Smooth muscle cell (in vitro differentiated cells): ENCODE data around the gene CEACAM18. TPM values are rescaled to one million over a fixed set of nuclear protein-coding genes. Genes with fewer than 3 reads are reported as not detected.

Source experiments
- DNase-seq: peaks from one replicate; lab custom pipeline; 2025; ENCODE audit not compliant: unreplicated experiment; lab: John Stamatoyannopoulos, UW
- H2AFZ ChIP-seq: fragments of 200-600 bp; sonication (generic); 2 replicates; pipeline ENCODE4 v1.6.0; 2016; ENCODE audit warnings: antibody characterized with exemption, low read depth, mild to moderate bottlenecking
- H3F3A ChIP-seq: fragments of 200-600 bp; sonication (generic); 2 replicates; pipeline ENCODE4 v1.6.0; 2017; ENCODE audit warnings: antibody characterized with exemption, low read depth
- H3K27ac ChIP-seq: fragments of 200-600 bp; sonication (generic); 2 replicates; pipeline ENCODE4 v1.5.1; 2016; ENCODE audit warnings: low read depth, mild to moderate bottlenecking
- H3K27me3 ChIP-seq: fragments of 200-600 bp; sonication (generic); 2 replicates; pipeline ENCODE4 v1.6.1; 2016; ENCODE audit warnings: low read depth, mild to moderate bottlenecking
- H3K36me3 ChIP-seq: fragments of 200-600 bp; sonication (generic); 2 replicates; pipeline ENCODE4 v1.5.1; 2016; ENCODE audit warnings: low read depth
- H3K4me1 ChIP-seq: fragments of 200-600 bp; sonication (generic); 2 replicates; pipeline ENCODE4 v1.5.1; 2016; ENCODE audit warnings: low read depth
- H3K4me2 ChIP-seq: fragments of 200-600 bp; sonication (generic); 2 replicates; pipeline ENCODE4 v1.6.0; 2016; ENCODE audit warnings: mild to moderate bottlenecking
- H3K4me3 ChIP-seq: fragments of 200-600 bp; sonication (generic); 2 replicates; pipeline ENCODE4 v1.5.1; 2016; ENCODE audit warnings: mild to moderate bottlenecking
- H3K79me2 ChIP-seq: fragments of 200-600 bp; sonication (generic); 2 replicates; pipeline ENCODE4 v1.6.0; 2016; ENCODE audit warnings: low read depth, mild to moderate bottlenecking
- H3K9ac ChIP-seq: fragments of 200-600 bp; sonication (generic); 2 replicates; pipeline ENCODE4 v1.6.0; 2016; ENCODE audit warnings: low read depth
- H3K9me3 ChIP-seq: fragments of 200-600 bp; sonication (generic); replicated peaks from 2 replicates; pipeline ENCODE4 v1.5.1; 2016; ENCODE audit warnings: low read depth
- H4K20me1 ChIP-seq: fragments of 200-600 bp; sonication (generic); 2 replicates; pipeline ENCODE4 v1.6.0; 2016; ENCODE audit warnings: low read depth
- WGBS: methylation state at CpG from one replicate; pipeline ENCODE4 v1.1.7; 2016; ENCODE audit warnings: low lambda C conversion rate; 5-methylcytosine and 5-hydroxymethylcytosine counted together
- polyA plus RNA-seq: library from polyadenylated mRNA; unstranded; fragments of >200 nt; fragmentation: Nextera tagmentation; extraction: Ambion mirVana; gene quantifications from 2 replicates; pipeline ENCODE4 v1.2.1, GENCODE V29; 2016
- total RNA-seq: library from RNA; depleted of rRNA; stranded (reverse); fragments of >200 nt; gene quantifications from 2 replicates; pipeline ENCODE4 v1.2.3, GENCODE V29; 2014
- TF ChIP-seq, protein P1 (sequence below): fragments of 200-600 bp; sonication (generic); IDR thresholded peaks from 2 replicates; pipeline ENCODE4 v1.5.1; 2017; ENCODE audit warnings: borderline replicate concordance, mild to moderate bottlenecking, antibody characterized with exemption; ENCODE audit not compliant: insufficient read depth, poor library complexity, severe bottlenecking

Gene CEACAM18
- total and polyA plus RNA-seq, 2 experiments from 2014 or later = not detected

GRCh38 chr19:51458051-51458645 is 20.2 kb upstream of the CEACAM18 start, which contains the start of gene SIGLEC8:
SIGLEC8 (minus strand) TSS chr19:51458454; CDS start chr19:51458387, 67 bp downstream.
- no peaks in the 10 kb centered on the region for H3K9me3 ChIP-seq
- no peak within 1 kb of the TSS for H3K9ac ChIP-seq
- no peaks in the 10 kb centered on the region for H4K20me1 ChIP-seq
- H3K4me1 ChIP-seq = no peaks in the 10 kb centered on the region
- H3K27me3 ChIP-seq = no peaks in the 10 kb centered on the region
- no peaks in the 10 kb centered on the region for H3K36me3 ChIP-seq
- 68% methylated on average over 10 of the region's 10 CpGs for WGBS
- no peak within 1 kb of the TSS for H2AFZ ChIP-seq
- no peak for DNase-seq
- no peaks in the 10 kb centered on the region for H3K79me2 ChIP-seq
- H3F3A ChIP-seq = no peaks in the 10 kb centered on the region
- H3K27ac ChIP-seq = no peak within 1 kb of the TSS
- no peak within 1 kb of the TSS for H3K4me2 ChIP-seq
- TF ChIP-seq, protein P1, sequence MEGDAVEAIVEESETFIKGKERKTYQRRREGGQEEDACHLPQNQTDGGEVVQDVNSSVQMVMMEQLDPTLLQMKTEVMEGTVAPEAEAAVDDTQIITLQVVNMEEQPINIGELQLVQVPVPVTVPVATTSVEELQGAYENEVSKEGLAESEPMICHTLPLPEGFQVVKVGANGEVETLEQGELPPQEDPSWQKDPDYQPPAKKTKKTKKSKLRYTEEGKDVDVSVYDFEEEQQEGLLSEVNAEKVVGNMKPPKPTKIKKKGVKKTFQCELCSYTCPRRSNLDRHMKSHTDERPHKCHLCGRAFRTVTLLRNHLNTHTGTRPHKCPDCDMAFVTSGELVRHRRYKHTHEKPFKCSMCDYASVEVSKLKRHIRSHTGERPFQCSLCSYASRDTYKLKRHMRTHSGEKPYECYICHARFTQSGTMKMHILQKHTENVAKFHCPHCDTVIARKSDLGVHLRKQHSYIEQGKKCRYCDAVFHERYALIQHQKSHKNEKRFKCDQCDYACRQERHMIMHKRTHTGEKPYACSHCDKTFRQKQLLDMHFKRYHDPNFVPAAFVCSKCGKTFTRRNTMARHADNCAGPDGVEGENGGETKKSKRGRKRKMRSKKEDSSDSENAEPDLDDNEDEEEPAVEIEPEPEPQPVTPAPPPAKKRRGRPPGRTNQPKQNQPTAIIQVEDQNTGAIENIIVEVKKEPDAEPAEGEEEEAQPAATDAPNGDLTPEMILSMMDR = no peak
- H3K4me3 ChIP-seq = no peak within 1 kb of the TSS

DNA sequence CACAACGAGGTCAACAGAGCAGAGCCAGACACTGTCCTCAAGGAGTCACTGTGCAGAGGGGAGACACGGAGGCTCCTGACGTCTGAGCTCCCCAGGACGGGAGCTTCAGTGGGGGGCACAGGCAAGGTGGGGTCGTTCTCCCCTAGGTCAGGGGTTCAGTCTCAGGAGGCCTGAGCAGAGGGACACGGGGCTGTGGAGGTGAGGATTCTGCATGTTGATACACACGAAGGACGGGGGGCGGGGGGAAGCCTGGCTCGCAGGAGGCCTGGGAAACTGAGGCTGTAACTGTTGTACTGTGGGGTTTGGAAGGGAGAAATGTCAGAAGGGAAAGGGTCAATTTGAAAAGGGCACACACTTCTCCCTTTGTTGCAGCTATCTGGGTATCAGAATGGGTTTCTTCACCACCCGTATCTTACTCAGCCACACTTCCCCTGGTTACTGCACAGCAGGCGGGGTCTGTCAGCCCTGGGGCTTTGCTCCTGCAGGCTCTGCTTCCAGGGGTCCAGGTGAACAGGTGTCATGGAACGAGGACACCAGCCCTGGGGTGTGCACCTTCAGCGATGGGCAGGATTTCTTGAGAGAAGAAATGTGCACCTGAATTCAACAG is 19.3 kb upstream of the CEACAM18 start:
- Histone ChIP-seq H2AFZ (no peak overlapping the region), H3K27ac (no peak overlapping the region), H3K4me2 (no peak overlapping the region), H3K79me2 (no peaks in the 10 kb centered on the region), H3K9me3 (no peaks in the 10 kb centered on the region), H3K36me3 (no peaks in the 10 kb centered on the region), H3F3A (no peaks in the 10 kb centered on the region), H3K4me1 (no peaks in the 10 kb centered on the region), H4K20me1 (no peaks in the 10 kb centered on the region), H3K27me3 (no peaks in the 10 kb centered on the region), H3K9ac (no peak overlapping the region), H3K4me3 (no peak overlapping the region)
- WGBS = 81% methylated on average over 14 of the region's 14 CpGs
- TF ChIP-seq, protein P1 = no peak
- no peak for DNase-seq

GRCh38 chr19:51460164-51460992 is 18.0 kb upstream of the CEACAM18 start:
- Histone ChIP-seq H3K4me2 (no peak overlapping the region), H3K79me2 (no peaks in the 10 kb centered on the region), H3K9me3 (no peaks in the 10 kb centered on the region), H3K36me3 (no peaks in the 10 kb centered on the region), H3K9ac (no peak overlapping the region), H3K27me3 (no peaks in the 10 kb centered on the region), H3F3A (no peaks in the 10 kb centered on the region), H2AFZ (no peak overlapping the region), H4K20me1 (no peaks in the 10 kb centered on the region), H3K27ac (no peak overlapping the region), H3K4me1 (no peaks in the 10 kb centered on the region), H3K4me3 (no peak overlapping the region)
- TF ChIP-seq, protein P1 = no peak
- 70% methylated on average over 13 of the region's 13 CpGs for WGBS
- DNase-seq = no peak
